Trophoblast cell (in vitro differentiated cells and primary cell): ENCODE data around the gene PPARGC1A.

ENCODE experiments used
- DNase-seq, 2 donors: peaks; one replicate each; pipeline ENCODE4 v3.0.0-alpha.2; 2016
- H2AFZ ChIP-seq: 2 replicates; pipeline ENCODE4 v1.6.1; 2013; ENCODE audit warnings: low read length, moderate library complexity, mild to moderate bottlenecking; ENCODE audit not compliant: insufficient read depth, poor library complexity
- H2AK5ac ChIP-seq: 2 replicates; pipeline ENCODE4 v1.6.1; 2013; ENCODE audit warnings: mild to moderate bottlenecking, low read length
- H2BK120ac ChIP-seq: 2 replicates; pipeline ENCODE4 v1.6.1; 2013; ENCODE audit warnings: low read length, mild to moderate bottlenecking, moderate library complexity; ENCODE audit not compliant: insufficient read depth, poor library complexity
- H2BK12ac ChIP-seq: 2 replicates; pipeline ENCODE4 v1.6.1; 2013; ENCODE audit warnings: mild to moderate bottlenecking, low read length, moderate library complexity
- H2BK5ac ChIP-seq: 2 replicates; pipeline ENCODE4 v1.6.1; 2013; ENCODE audit warnings: low read length, low read depth, moderate library complexity, mild to moderate bottlenecking; ENCODE audit not compliant: poor library complexity
- H3K14ac ChIP-seq: 2 replicates; pipeline ENCODE4 v1.6.1; 2013; ENCODE audit warnings: mild to moderate bottlenecking, low read length
- H3K18ac ChIP-seq: 2 replicates; pipeline ENCODE4 v1.6.1; 2013; ENCODE audit warnings: mild to moderate bottlenecking, low read length
- H3K23ac ChIP-seq: 2 replicates; pipeline ENCODE4 v1.6.1; 2013; ENCODE audit warnings: low read length
- H3K27ac ChIP-seq: 2 replicates; pipeline ENCODE4 v1.5.1; 2013; ENCODE audit warnings: low read depth, mild to moderate bottlenecking, inconsistent platforms, low read length, moderate library complexity
- H3K27me3 ChIP-seq: 2 replicates; pipeline ENCODE4 v1.6.1; 2013; ENCODE audit warnings: inconsistent platforms, mild to moderate bottlenecking, low read length, moderate library complexity; ENCODE audit not compliant: insufficient read depth
- H3K36me3 ChIP-seq, 2 experiments: 1 replicate in 1 of 2; 2 replicates in 1 of 2; pipeline ENCODE4 v1.6.1; 2013; ENCODE audit warnings: low read length in 2 of 2, mild to moderate bottlenecking in 2 of 2, moderate library complexity in 1 of 2; ENCODE audit not compliant: insufficient read depth in 2 of 2, control insufficient read depth in 1 of 2
- H3K4ac ChIP-seq: 2 replicates; pipeline ENCODE4 v1.6.1; 2013; ENCODE audit warnings: low read depth, mild to moderate bottlenecking, low read length, moderate library complexity
- H3K4me1 ChIP-seq, 2 experiments: 1 replicate in 1 of 2; 2 replicates in 1 of 2; pipeline ENCODE4 v1.6.1; 2013; ENCODE audit warnings: low read length in 2 of 2, mild to moderate bottlenecking in 2 of 2, moderate library complexity in 1 of 2; ENCODE audit not compliant: insufficient read depth in 2 of 2, control insufficient read depth in 1 of 2
- H3K4me2 ChIP-seq: 2 replicates; pipeline ENCODE4 v1.6.1; 2013; ENCODE audit warnings: inconsistent platforms, mild to moderate bottlenecking, low read length, moderate library complexity
- H3K4me3 ChIP-seq: 2 replicates; pipeline ENCODE4 v1.5.1; 2013; ENCODE audit warnings: mild to moderate bottlenecking, low read depth, low read length, inconsistent platforms
- H3K79me1 ChIP-seq: one replicate; pipeline ENCODE4 v1.6.1; 2013; ENCODE audit warnings: low read length
- H3K79me2 ChIP-seq: 2 replicates; pipeline ENCODE4 v1.6.1; 2013; ENCODE audit warnings: low read length, mild to moderate bottlenecking; ENCODE audit not compliant: control insufficient read depth, insufficient read depth, poor library complexity
- H3K9ac ChIP-seq: 2 replicates; pipeline ENCODE4 v1.6.1; 2013; ENCODE audit warnings: mild to moderate bottlenecking, low read length
- H3K9me3 ChIP-seq: 2 replicates; pipeline ENCODE4 v1.6.1; 2013; ENCODE audit warnings: low read depth, mild to moderate bottlenecking, control low read depth, inconsistent platforms, low read length; ENCODE audit not compliant: insufficient read depth
- H4K12ac ChIP-seq: 2 replicates; pipeline ENCODE4 v1.6.1; 2013; ENCODE audit warnings: low read depth, mild to moderate bottlenecking, low read length, moderate library complexity
- H4K8ac ChIP-seq: 2 replicates; pipeline ENCODE4 v1.6.1; 2013; ENCODE audit warnings: low read depth, mild to moderate bottlenecking, low read length, moderate library complexity
- H4K91ac ChIP-seq: one replicate; pipeline ENCODE4 v1.6.1; 2013; ENCODE audit warnings: low read depth, mild to moderate bottlenecking, low read length, moderate library complexity
- WGBS: extraction: QIAGEN DNeasy Blood & Tissue Kit; methylation state at CpG from one replicate; pipeline ENCODE4 v1.1.7; 2013; ENCODE audit warnings: missing lambda C conversion rate; ENCODE audit not compliant: insufficient read length, insufficient coverage; ENCODE audit errors: extremely low coverage; 5-methylcytosine and 5-hydroxymethylcytosine counted together

PPARGC1A gene

DNA sequence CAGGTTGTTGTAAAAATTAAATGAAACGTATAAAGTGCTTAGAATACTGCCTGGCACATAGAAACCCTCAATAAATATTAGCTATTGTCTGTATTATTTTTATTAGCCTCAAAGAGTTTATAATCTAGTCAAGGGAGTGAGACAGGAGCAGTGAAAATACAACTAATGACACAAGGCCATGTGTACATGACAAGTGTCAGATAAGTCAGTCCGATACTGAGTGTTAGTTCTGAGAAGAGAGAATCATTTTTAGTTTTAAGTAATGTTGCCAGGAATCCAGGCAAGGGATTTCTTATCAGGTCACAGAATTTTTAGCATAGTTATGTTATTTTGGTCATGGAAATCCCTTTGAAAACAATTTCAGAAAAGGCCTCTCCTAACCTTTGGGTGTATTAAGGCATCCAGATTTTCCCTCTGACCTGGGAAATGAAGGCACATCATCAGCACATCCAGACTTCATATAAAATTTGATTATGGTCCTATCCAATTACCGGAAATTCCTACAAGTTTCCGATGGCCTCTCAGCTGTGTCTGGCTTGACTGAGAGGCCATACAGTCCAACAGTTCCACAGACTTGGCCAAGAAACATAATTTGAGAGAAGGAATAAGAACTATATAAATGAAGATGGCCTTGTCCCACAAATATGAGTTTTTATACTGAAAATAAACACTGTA, 35.7 kb downstream of the PPARGC1A start:
- Histone ChIP-seq H3K36me3 (no peaks in the 10 kb centered on the region), H3K79me1 (no peaks in the 10 kb centered on the region), H2BK120ac (no peak overlapping the region), H3K18ac (no peak overlapping the region), H2BK5ac (no peak overlapping the region), H3K14ac (no peak overlapping the region), H2AK5ac (no peak overlapping the region), H4K12ac (no peak overlapping the region), H3K27me3 (no peaks in the 10 kb centered on the region), H3K4ac (no peak overlapping the region), H3K9me3 (no peaks in the 10 kb centered on the region), H3K79me2 (no peaks in the 10 kb centered on the region), H3K4me1 (no peaks in the 10 kb centered on the region), H2AFZ (no peak overlapping the region), H4K91ac (no peak overlapping the region), H3K23ac (no peak overlapping the region), H3K4me2 (no peak overlapping the region), H3K27ac (no peak overlapping the region), H2BK12ac (no peak overlapping the region), H4K8ac (no peak overlapping the region), H3K9ac (no peak overlapping the region), H3K4me3 (no peak overlapping the region)
- WGBS, result no CpG with 5 or more reads among the region's 4 CpGs
- DNase-seq, result peak in 1 of 2 donors; percentile 43

DNA sequence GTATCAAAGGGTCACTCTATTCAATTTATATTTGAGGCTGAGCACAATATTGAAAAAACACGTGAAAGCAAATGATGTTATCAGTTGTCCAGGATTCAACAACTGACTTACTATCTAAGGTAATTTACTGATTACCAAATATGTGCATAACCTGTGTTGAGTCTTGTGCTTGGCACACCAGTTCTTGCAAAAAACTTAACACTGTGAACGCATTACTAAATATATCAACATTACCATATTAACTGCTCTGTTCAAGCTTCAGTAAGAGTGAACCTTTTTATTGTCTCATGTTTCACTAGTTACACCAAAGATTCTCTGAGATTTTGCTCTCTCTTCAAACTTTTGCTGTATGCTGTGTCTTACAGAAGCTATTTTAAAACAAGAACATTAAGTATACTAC, 38.4 kb downstream of the PPARGC1A start:
- Histone ChIP-seq H2BK12ac (no peak overlapping the region), H3K4me3 (no peak overlapping the region), H2BK5ac (no peak overlapping the region), H3K9ac (no peak overlapping the region), H3K18ac (no peak overlapping the region), H3K79me1 (no peaks in the 10 kb centered on the region), H3K4me1 (no peaks in the 10 kb centered on the region), H3K36me3 (no peaks in the 10 kb centered on the region), H2AFZ (no peak overlapping the region), H3K23ac (no peak overlapping the region), H3K79me2 (no peaks in the 10 kb centered on the region), H3K4me2 (no peak overlapping the region), H4K12ac (no peak overlapping the region), H3K27ac (no peak overlapping the region), H4K8ac (no peak overlapping the region), H4K91ac (no peak overlapping the region), H3K4ac (no peak overlapping the region), H2BK120ac (no peak overlapping the region), H2AK5ac (no peak overlapping the region), H3K9me3 (no peaks in the 10 kb centered on the region), H3K27me3 (no peaks in the 10 kb centered on the region), H3K14ac (no peak overlapping the region)
- no CpG with 5 or more reads among the region's 2 CpGs for WGBS
- no peak for DNase-seq

GRCh38 chr4:23847158-23847557, 42.7 kb downstream of the PPARGC1A start:
- H3K4me2 ChIP-seq, result no peak overlapping the region

DNA sequence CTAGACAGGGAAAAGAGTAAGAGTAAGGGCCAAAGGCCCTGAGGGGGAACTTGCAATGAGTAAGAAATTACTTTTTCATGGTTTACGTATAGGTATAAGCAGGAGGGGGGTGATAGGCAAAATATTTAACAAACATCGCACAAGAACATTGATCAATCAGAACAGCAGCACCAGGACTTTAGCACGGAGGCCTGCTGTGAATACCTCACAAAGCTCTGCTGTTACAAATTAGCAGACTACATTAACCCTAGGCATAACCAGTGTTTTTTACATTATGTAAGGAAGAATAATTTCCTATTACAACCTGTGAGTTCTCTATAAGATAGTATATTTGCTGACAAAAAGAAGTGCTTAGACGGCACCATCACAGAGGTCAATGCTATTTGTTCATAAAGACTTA, 44.9 kb downstream of the PPARGC1A start:
- Histone ChIP-seq H2AK5ac (no peak overlapping the region), H2BK120ac (no peak overlapping the region), H2BK12ac (no peak overlapping the region), H3K79me2 (no peaks in the 10 kb centered on the region), H2BK5ac (no peak overlapping the region), H3K9me3 (no peaks in the 10 kb centered on the region), H3K23ac (no peak overlapping the region), H3K9ac (no peak overlapping the region), H3K4me1 (no peaks in the 10 kb centered on the region), H3K36me3 (no peaks in the 10 kb centered on the region), H4K12ac (no peak overlapping the region), H4K8ac (no peak overlapping the region), H3K4ac (no peak overlapping the region), H3K27me3 (no peaks in the 10 kb centered on the region), H3K14ac (no peak overlapping the region), H3K27ac (no peak overlapping the region), H3K4me3 (no peak overlapping the region), H4K91ac (no peak overlapping the region), H3K79me1 (no peaks in the 10 kb centered on the region), H2AFZ (no peak overlapping the region), H3K18ac (no peak overlapping the region), H3K4me2 (no peak overlapping the region)
- no CpG with 5 or more reads among the region's 4 CpGs for WGBS
- DNase-seq, result no peak

More at GRCh38 chr4:23847158-23847557, 42.7 kb downstream of the PPARGC1A start:
- Histone ChIP-seq H2BK120ac (no peak overlapping the region), H2BK12ac (no peak overlapping the region), H2AK5ac (no peak overlapping the region), H3K36me3 (no peaks in the 10 kb centered on the region), H3K4me1 (no peaks in the 10 kb centered on the region), H3K23ac (no peak overlapping the region), H3K79me2 (no peaks in the 10 kb centered on the region), H3K79me1 (no peaks in the 10 kb centered on the region), H4K91ac (no peak overlapping the region), H3K9me3 (no peaks in the 10 kb centered on the region), H3K18ac (no peak overlapping the region), H3K14ac (no peak overlapping the region), H2AFZ (no peak overlapping the region), H4K12ac (no peak overlapping the region), H4K8ac (no peak overlapping the region), H3K9ac (no peak overlapping the region), H2BK5ac (no peak overlapping the region), H3K4me3 (no peak overlapping the region), H3K27ac (no peak overlapping the region), H3K27me3 (no peaks in the 10 kb centered on the region), H3K4ac (no peak overlapping the region)
- WGBS, result no CpG with 5 or more reads among the region's 2 CpGs
- no peak for DNase-seq
